Fibroblast of peridontal ligament (primary cell): ENCODE data around the gene STEAP3.
"Not testable (repeated sequence)": the region's sequence is repeated elsewhere in the genome, so short reads cannot be mapped to it uniquely, and the experiment has no call there.

ENCODE experiments used
- DNase-seq: peaks from one replicate; pipeline ENCODE4 v3.0.0-alpha.2; 2010; ENCODE audit errors: extremely low read depth

Gene STEAP3

GRCh38 chr2:119261493-119262225 lies 38.0 kb downstream of the STEAP3 start:
- DNase-seq, result no peak

- no peak for DNase-seq
Measured at GRCh38 chr2:119263025-119263424, 39.4 kb downstream of the STEAP3 start.

- no peak for DNase-seq
Measured at GRCh38 chr2:119263656-119264055, 40.0 kb downstream of the STEAP3 start.

DNA sequence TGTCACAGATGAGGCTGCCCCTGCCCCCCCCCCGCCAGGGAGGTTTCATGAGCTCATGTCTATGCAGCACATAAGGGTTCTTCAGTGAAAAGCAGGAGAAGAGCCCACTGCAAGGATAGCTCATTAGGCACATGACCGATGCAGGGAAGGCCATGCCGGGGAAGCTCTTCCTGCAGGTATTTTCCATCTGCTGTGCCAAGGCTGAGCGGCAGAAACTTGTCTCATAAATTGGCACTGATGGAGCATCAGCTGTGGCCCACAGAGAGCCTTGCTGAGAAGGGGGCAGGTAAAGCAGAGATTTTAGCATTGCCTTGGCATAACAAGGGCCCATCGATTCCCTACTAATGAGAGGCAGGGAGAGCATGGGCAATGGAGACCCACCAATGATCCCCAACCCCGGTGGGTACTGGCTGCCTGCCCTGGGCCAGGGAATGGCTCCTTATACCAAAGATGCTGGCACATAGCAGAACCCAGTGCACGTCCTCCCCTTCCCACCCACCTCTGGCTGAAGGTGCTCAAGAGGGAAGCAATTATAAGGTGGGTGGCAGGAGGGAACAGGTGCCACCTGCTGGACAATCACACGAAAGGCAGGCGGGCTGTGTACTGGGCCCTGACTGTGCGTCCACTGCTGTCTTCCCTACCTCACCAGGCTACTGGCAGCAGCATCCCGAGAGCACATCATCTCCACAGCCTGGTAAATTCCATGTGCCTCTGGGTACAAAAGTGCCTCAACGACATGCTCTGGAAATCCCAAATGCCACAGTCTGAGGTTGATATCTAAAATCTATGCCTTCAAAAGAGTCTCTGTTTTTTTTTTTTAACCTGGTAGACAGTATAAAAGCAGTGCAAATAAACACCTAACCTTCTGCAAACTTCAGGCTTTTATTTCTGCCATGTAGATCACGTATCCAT lies 41.4 kb downstream of the STEAP3 start:
- peak; percentile 24 for DNase-seq

DNA sequence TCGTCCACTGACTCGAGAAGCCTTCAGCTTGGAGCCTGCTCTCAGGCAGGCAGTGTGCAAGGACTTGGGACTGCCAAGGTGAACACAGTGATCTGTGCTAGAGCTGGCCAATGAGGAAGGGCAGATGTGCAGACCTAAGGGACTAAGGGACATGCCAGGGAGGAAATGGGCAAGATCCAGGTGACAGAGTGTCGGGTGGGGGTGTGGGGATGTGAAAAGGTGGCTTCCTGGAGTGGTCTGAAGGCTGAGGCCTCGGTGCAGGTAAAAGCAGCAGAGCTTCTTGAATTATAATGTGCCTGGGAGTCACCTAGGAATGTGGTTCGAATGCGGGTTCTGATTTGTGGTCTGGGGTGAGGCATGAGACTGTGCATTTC lies 42.0 kb downstream of the STEAP3 start:
- no peak for DNase-seq

DNA sequence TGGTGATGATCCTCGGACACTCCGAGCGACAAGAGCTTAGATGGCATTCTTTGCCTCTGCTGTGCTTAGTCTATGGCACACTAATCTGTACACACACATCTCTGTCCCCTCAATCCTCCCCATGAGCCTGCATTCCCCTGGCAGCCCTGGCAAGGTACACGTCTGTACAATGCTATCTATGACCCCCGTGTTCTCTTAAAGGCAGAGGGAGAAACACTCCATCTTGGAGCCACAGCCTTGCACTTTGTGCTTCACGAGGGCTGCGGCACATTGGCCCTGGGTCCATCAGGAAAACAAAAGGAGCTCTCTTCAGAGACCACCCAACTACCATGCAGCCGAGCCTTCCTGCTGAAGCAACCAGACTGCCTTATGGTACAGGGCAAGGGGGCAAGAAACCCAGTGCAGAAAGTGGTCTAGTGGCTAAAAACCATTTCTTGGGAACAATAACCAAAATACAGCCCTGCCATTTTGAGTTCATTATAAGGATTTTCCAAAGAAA lies 42.5 kb downstream of the STEAP3 start:
- DNase-seq, result no peak

- no peak for DNase-seq
Measured at GRCh38 chr2:119267604-119268003, 44.0 kb downstream of the STEAP3 start.

GRCh38 chr2:119276864-119277263 lies 53.2 kb downstream of the STEAP3 start:
- no peak for DNase-seq

DNA sequence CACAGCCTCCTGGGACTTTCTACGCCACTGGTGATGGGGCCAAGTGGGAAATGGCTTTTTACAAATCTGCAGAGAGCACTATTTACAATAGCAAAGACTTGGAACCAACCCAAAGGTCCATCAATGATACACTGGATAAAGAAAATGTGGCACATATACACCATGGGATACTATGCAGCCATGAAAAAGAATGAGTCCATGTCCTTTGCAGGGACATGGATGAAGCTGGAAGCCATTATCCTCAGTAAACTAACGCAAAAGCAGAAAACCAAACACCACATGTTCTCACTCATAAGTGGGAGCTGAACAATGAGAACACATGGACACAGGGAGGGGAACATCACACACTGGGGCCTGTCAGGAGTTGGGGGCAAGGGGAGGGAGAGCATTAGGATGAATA lies 54.8 kb downstream of the STEAP3 start:
- DNase-seq, result not testable (repeated sequence)

DNA sequence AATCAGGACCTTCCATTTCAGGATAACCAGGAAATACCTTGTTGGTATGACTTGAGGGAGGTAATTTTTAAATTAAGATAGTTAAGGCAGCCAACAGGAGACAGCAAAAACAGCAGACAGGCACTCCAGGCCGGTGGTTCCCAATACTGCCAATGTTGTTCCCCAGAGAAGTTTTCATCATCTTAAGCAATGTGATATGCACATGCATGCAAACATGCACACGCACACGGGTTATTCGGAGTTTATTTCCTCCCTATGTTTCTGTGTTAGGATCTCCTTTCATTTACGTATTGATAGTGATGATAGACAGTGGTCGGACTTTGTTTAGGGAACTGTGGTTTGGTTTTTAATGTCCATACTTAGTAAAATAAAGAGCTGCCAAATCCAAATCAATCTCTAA lies 55.3 kb downstream of the STEAP3 start:
- DNase-seq, result no peak

GRCh38 chr2:119279666-119280065 lies 56.0 kb downstream of the STEAP3 start:
- no peak for DNase-seq

DNA sequence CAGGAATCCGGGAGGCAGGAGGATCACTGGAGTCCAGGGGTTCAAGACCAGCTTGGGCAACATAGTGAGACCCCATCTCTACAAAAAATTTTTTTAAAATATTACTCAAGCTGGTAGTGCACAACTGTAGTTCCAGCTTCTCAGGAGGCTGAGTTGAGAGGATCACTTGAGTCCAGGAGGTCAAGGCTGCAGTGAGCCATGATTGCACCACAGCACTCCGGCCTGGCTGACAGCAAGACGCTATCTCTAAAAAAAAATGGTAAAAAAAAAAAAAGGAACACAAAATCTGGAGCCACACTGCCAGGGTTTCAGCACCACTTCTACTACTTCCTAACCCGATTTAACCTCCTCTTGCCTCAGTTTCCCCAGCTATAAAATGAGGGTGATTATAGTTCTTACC lies 57.0 kb downstream of the STEAP3 start:
- DNase-seq, result no peak

- DNase-seq, result no peak
Measured at GRCh38 chr2:119282146-119282995, 58.7 kb downstream of the STEAP3 start.

DNA sequence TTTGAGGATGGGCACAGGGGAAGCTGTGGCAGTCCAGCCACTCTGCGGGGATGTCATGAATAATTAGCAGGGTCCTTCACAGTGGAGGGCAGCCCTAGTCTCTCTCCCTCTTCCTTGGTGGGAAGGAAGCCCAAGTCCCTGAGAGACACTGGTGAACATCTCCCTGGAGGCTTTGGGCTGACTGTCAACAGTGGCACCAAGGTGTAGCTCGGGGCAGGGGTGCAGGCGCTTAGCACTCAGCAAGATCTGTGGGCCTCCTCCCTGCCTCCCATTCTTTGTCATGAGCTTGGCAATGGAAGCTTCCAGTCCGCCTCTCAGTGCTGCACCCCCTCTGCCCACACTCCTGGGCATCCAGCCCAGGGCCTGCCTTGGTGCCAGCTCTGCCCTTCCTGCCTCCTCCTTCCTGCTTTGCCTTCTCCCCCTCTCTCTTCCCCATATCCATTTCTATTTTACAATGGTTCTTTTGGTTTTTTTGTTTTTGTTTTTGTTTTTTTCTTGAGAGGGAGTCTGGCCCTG lies 59.4 kb downstream of the STEAP3 start:
- no peak for DNase-seq

DNA sequence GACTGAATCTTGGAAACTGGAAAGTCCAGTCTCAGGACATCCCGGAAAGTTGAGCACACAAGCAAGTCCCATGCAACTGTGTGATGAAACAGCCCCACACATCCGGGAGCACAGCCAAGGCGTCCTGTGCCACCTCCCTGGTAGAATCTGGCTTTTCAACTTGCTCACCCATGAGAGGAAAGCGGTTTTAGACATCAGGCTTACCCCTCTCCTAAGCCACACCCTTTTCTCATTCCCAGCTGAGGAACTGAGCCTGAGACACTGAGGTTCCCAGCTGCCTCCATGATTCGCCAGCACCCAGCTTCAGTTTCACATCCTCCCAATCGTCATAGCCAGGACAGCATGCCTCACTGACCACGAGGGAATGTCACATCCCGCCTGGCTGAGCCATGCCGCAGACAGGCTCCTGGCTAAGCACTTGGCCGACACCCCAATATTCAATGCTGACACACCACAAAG lies 60.3 kb downstream of the STEAP3 start:
- peak; percentile 73 for DNase-seq

GRCh38 chr2:119286661-119287060 lies 63.0 kb downstream of the STEAP3 start:
- DNase-seq, result no peak

DNA sequence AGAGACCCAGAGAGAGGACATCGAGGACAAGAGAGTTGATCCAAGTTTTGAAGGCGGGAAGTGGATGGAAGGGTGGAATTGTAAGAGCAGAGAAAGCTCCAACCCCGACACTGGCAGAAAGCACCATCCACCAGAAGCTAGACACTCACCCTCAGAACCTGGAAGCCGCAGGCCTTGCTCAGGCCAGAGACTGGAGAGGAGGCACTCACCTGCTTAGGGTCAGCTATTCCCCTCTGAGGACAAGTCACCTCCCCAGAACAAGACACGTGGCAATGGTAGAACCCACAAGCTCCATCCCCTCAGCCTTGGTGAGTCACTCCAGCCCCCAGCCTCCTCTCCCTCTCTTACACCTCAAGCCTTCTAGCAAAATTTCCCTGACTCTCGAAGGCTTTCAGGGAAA lies 64.9 kb downstream of the STEAP3 start:
- DNase-seq, result no peak

- no peak for DNase-seq
Measured at GRCh38 chr2:119289093-119289492, 65.5 kb downstream of the STEAP3 start.

DNA sequence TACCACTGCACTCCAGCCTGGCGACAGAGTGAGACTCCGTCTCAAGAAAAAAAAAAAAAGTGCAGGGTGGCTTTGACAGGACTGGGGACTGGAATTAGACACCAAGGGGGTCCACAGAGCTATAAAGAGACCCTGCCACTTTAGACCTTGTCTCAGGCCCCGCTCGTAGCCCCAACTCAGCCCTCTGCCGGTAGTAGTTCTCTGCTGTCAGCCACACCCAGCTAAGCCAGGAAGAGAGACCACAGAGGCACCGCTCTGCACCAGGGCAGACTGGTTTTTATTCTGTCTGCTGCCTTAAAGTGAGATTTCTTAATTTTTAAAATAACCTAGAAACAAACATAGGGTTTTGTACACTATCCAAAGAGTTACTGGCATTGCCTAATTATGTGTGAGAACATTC lies 66.0 kb downstream of the STEAP3 start:
- DNase-seq, result no peak

DNA sequence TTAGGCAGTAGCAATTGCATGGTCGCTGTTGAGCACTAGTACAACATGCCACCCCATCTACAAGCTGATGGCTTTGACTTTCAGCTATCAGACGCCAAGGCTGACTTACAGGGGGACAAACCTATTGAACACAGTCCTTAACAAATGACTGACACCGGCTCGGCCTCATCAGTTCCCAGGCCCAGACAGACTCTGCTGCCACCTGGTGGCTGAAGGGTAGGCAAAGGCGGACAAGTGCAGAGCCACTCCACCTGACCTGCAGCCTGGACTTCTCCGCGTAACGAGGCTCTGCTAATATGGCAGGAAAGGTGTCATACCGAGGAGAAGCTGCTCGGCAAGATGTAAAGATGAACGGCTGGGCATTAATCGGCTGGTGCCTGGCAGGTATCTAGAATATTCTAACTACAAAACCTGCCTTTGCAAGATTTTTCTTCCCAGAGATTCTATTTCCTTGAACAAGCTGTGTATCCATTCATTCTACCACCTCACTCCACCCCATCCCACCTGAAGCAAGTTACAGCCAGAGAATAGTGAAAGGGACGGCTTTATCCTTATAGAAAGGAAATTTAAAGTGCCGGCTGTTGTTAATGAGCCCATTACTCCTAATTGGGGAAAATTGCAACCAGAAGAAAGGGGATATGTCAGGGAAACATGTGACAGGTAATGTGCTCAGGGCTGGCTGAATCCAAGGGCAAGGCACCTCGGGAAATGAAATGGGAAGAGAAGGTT lies 67.4 kb downstream of the STEAP3 start:
- DNase-seq, result peak; percentile 59

- DNase-seq, result no peak
Measured at GRCh38 chr2:119291588-119292167, 68.0 kb downstream of the STEAP3 start.
